ENCODE data around the gene KLHL4.
A peak's percentile ranks its signal among the peaks of the same experiment; 100 is the strongest.
"Not testable (repeated sequence)": the region's sequence is repeated elsewhere in the genome, so short reads cannot be mapped to it uniquely, and the experiment has no call there.

The KLHL4 gene

GRCh38 chrX:87517571-87518141 is at the start of gene KLHL4:
Gene KLHL4, plus strand, starts transcription at chrX:87517802. Its CDS starts 92 bp downstream, at chrX:87517894.
- DNase-seq (ENCODE audit: low read depth, low spot score): peak; percentile 88

GRCh38 chrX:87468941-87469340 is 48.7 kb upstream of the KLHL4 start:
- no peak for DNase-seq (ENCODE audit: low read depth, low spot score)

GRCh38 chrX:87475793-87476192 is 41.8 kb upstream of the KLHL4 start:
- DNase-seq (ENCODE audit: low read depth, low spot score): no peak

- not testable (repeated sequence) for DNase-seq (ENCODE audit: low read depth, low spot score)
Observed at GRCh38 chrX:87478703-87479102, 38.9 kb upstream of the KLHL4 start.

GRCh38 chrX:87489071-87489470 is 28.5 kb upstream of the KLHL4 start:
- DNase-seq (ENCODE audit: low read depth, low spot score): no peak

- no peak for DNase-seq (ENCODE audit: low read depth, low spot score)
Observed at GRCh38 chrX:87515836-87516235, 1.8 kb upstream of the KLHL4 start.

GRCh38 chrX:87516717-87517121 is 883 bp upstream of the KLHL4 start:
- peak; percentile 54 for DNase-seq (ENCODE audit: low read depth, low spot score)

GRCh38 chrX:87518504-87518903 is 902 bp downstream of the KLHL4 start:
- DNase-seq (ENCODE audit: low read depth, low spot score): no peak

- no peak for DNase-seq (ENCODE audit: low read depth, low spot score)
Observed at GRCh38 chrX:87525771-87526229, 8.2 kb downstream of the KLHL4 start.

- DNase-seq (ENCODE audit: low read depth, low spot score): no peak
Observed at GRCh38 chrX:87526281-87526680, 8.7 kb downstream of the KLHL4 start.

- no peak for DNase-seq (ENCODE audit: low read depth, low spot score)
Observed at GRCh38 chrX:87528487-87528886, 10.9 kb downstream of the KLHL4 start.

GRCh38 chrX:87571964-87572363 is 54.4 kb downstream of the KLHL4 start:
- DNase-seq (ENCODE audit: low read depth, low spot score): no peak

- no peak for DNase-seq (ENCODE audit: low read depth, low spot score)
Observed at GRCh38 chrX:87572901-87573300, 55.3 kb downstream of the KLHL4 start.

- no peak for DNase-seq (ENCODE audit: low read depth, low spot score)
Observed at GRCh38 chrX:87578978-87579377, 61.4 kb downstream of the KLHL4 start.

- no peak for DNase-seq (ENCODE audit: low read depth, low spot score)
Observed at GRCh38 chrX:87580862-87581261, 63.3 kb downstream of the KLHL4 start.

- no peak for DNase-seq (ENCODE audit: low read depth, low spot score)
Observed at GRCh38 chrX:87582453-87582852, 64.9 kb downstream of the KLHL4 start.

GRCh38 chrX:87583679-87584078 is 66.1 kb downstream of the KLHL4 start:
- DNase-seq (ENCODE audit: low read depth, low spot score): no peak

GRCh38 chrX:87616371-87616770 is 98.8 kb downstream of the KLHL4 start:
- no peak for DNase-seq (ENCODE audit: low read depth, low spot score)

GRCh38 chrX:87621697-87622096 is 104.1 kb downstream of the KLHL4 start:
- no peak for DNase-seq (ENCODE audit: low read depth, low spot score)

- no peak for DNase-seq (ENCODE audit: low read depth, low spot score)
Observed at GRCh38 chrX:87626996-87627395, 109.4 kb downstream of the KLHL4 start.

GRCh38 chrX:87634361-87634760 is 116.8 kb downstream of the KLHL4 start:
- DNase-seq (ENCODE audit: low read depth, low spot score): no peak

- DNase-seq (ENCODE audit: low read depth, low spot score): no peak
Observed at GRCh38 chrX:87636533-87636932, 118.9 kb downstream of the KLHL4 start.

GRCh38 chrX:87641439-87641838 is 123.8 kb downstream of the KLHL4 start:
- DNase-seq (ENCODE audit: low read depth, low spot score): not testable (repeated sequence)

GRCh38 chrX:87661761-87662160 is 144.2 kb downstream of the KLHL4 start:
- DNase-seq (ENCODE audit: low read depth, low spot score): no peak
